ENCODE measurements around the gene INAFM2. TPM values are rescaled to one million over a fixed set of nuclear protein-coding genes. Genes with fewer than 3 reads are reported as not detected.

The INAFM2 gene
- total and polyA plus RNA-seq, 9 of the 15 experiments (the other 6 are each of a cell fraction or from before 2014, with no cell fraction given) = 11.8 to 43.1 (median 27.2) TPM

GRCh38 chr15:40333922-40334492, 10.5 kb downstream of the INAFM2 start (continued):
- TF ChIP-seq ZNF395 (CRISPR knock-in tag; IDR thresholded peaks at IDR 0.05) (peak; percentile 72; the same call in 1 of the 2 replicates), ZFP36 (IDR thresholded peaks at IDR 0.05; ENCODE audit: low read depth, low read length, partially characterized antibody) (no peak), ZNF280A (IDR thresholded peaks at IDR 0.05; ENCODE audit: low read depth, partially characterized antibody) (no peak), MAX (CRISPR knock-in tag; IDR thresholded peaks at IDR 0.05) (peak; percentile 80; the same call in 1 of the 2 replicates), THAP7 (CRISPR knock-in tag; IDR thresholded peaks at IDR 0.05) (no peak), VEZF1 (CRISPR knock-in tag; IDR thresholded peaks at IDR 0.05) (0 out of 2 replicates have a peak, but pooled peaks have one; percentile 30), GABPA (tag; conservative IDR thresholded peaks at IDR 0.05; ENCODE audit: low read depth) (peak; percentile 53), MTF1 (CRISPR knock-in tag; IDR thresholded peaks at IDR 0.05; ENCODE audit: borderline replicate concordance) (no peak), ZNF57 (CRISPR knock-in tag; IDR thresholded peaks at IDR 0.05) (0 out of 2 replicates have a peak, but pooled peaks have one; percentile 60), CREB1 (IDR thresholded peaks at IDR 0.05) (no peak), CREB1 (CRISPR knock-in tag; IDR thresholded peaks at IDR 0.05) (no peak), EP300 (IDR thresholded peaks at IDR 0.05; ENCODE audit: low read length) (no peak), KAT8 (IDR thresholded peaks at IDR 0.05; ENCODE audit: low read depth) (no peak), NR2C2 (CRISPR knock-in tag; IDR thresholded peaks at IDR 0.05) (no peak), NR2C2 (tag; IDR thresholded peaks at IDR 0.05) (peak; percentile 79), TOE1 (IDR thresholded peaks at IDR 0.05; ENCODE audit: borderline replicate concordance) (peak; percentile 36; the same call in 1 of the 2 replicates), TOE1 (CRISPR knock-in tag; IDR thresholded peaks at IDR 0.05; ENCODE audit: borderline replicate concordance, low read depth) (no peak), RFX5 (IDR thresholded peaks at IDR 0.05; ENCODE audit: low read depth, low read length) (no peak), HDAC8 (tag; IDR thresholded peaks at IDR 0.05) (no peak), SMAD3 (CRISPR knock-in tag; conservative IDR thresholded peaks at IDR 0.05) (no peak)

All from K562 (cell line).